GM12891 (cell line): ENCODE measurements around the gene HSD17B1.
"Not testable (repeated sequence)": the region's sequence is repeated elsewhere in the genome, so short reads cannot be mapped to it uniquely, and the experiment has no call there.

Experiments used
- PAX5 ChIP-seq: IDR thresholded peaks from 2 replicates; pipeline ENCODE4 v1.6.1; 2011; ENCODE audit warnings: low read length, moderate library complexity, mild to moderate bottlenecking; ENCODE audit not compliant: insufficient read depth, severe bottlenecking
- POLR2A ChIP-seq: IDR thresholded peaks from 2 replicates; pipeline ENCODE4 v1.6.1; 2011; ENCODE audit warnings: low read depth, low read length, control low read depth
- POLR2AphosphoS5 ChIP-seq: IDR thresholded peaks from 2 replicates; pipeline ENCODE4 v1.6.1; 2011; ENCODE audit warnings: low read depth, low read length, control low read depth
- POU2F2 ChIP-seq: IDR thresholded peaks from 2 replicates; pipeline ENCODE4 v1.6.1; 2011; ENCODE audit warnings: low read depth, mild to moderate bottlenecking, control low read depth, low read length, moderate library complexity
- TAF1 ChIP-seq: IDR thresholded peaks from 2 replicates; pipeline ENCODE4 v1.6.1; 2011; ENCODE audit warnings: low read depth, low read length, control low read depth

- TF ChIP-seq POLR2A, TAF1, PAX5, POLR2AphosphoS5, POU2F2: not testable (repeated sequence)
Measured at GRCh38 chr17:42545755-42546505, 6.8 kb upstream of the HSD17B1 start.
